Measurements from ENCODE around the gene BRD3.

BRD3 gene

GRCh38 chr9:134068744-134069479 is 1.1 kb upstream of the BRD3 start:
- H3K4me3 Mint-ChIP-seq, result peak overlapping the region; percentile 83 to 89 (median 86)
- no peak for TF ChIP-seq CTCF (IDR thresholded peaks at IDR 0.05; ENCODE audit: unreplicated experiment in 3 of 3)
- peaks cover 4% of the 10 kb centered on the region for H3K36me3 Mint-ChIP-seq (ENCODE audit: low read depth)
- peaks cover 12% of the 10 kb centered on the region for H3K9me3 Mint-ChIP-seq
- H3K4me1 Mint-ChIP-seq, result peaks cover 19% of the 10 kb centered on the region
- H3K27ac Mint-ChIP-seq, result peak overlapping the region; percentile 68 to 90 (median 75)
- peaks cover 27% of the 10 kb centered on the region for H3K27me3 Mint-ChIP-seq (ENCODE audit: low read depth)

GRCh38 chr9:134066913-134067851 is 644 bp downstream of the BRD3 start:
- peak overlapping the region; percentile 92 to 96 (median 94) for H3K4me3 Mint-ChIP-seq
- peaks cover 25% of the 10 kb centered on the region for H3K27me3 Mint-ChIP-seq (ENCODE audit: low read depth)
- H3K36me3 Mint-ChIP-seq (ENCODE audit: low read depth), result no peaks in the 10 kb centered on the region
- H3K9me3 Mint-ChIP-seq, result peaks cover 5% of the 10 kb centered on the region
- H3K4me1 Mint-ChIP-seq, result peaks cover 36% of the 10 kb centered on the region
- TF ChIP-seq CTCF (IDR thresholded peaks at IDR 0.05; ENCODE audit: unreplicated experiment in 3 of 3), result no peak
- H3K27ac Mint-ChIP-seq, result peak overlapping the region; percentile 92 to 98 (median 97)

GRCh38 chr9:134066526-134066912 is 1.3 kb downstream of the BRD3 start:
- Mint-ChIP-seq H3K27ac (peak overlapping the region; percentile 92 to 98 (median 97)), H3K9me3 (peaks cover 4% of the 10 kb centered on the region)

GRCh38 chr9:134065612-134066419 is 2.0 kb downstream of the BRD3 start:
- H3K4me1 Mint-ChIP-seq, result peaks cover 35% of the 10 kb centered on the region
- TF ChIP-seq CTCF (IDR thresholded peaks at IDR 0.05; ENCODE audit: unreplicated experiment in 3 of 3), result no peak
- H3K4me3 Mint-ChIP-seq, result peak overlapping the region; percentile 92 to 96 (median 94)
- H3K27ac Mint-ChIP-seq, result peak overlapping the region; percentile 92 to 98 (median 97)
- H3K9me3 Mint-ChIP-seq, result peaks cover 2% of the 10 kb centered on the region
- peaks cover 20% of the 10 kb centered on the region for H3K27me3 Mint-ChIP-seq (ENCODE audit: low read depth)
- no peaks in the 10 kb centered on the region for H3K36me3 Mint-ChIP-seq (ENCODE audit: low read depth)

More at GRCh38 chr9:134066526-134066912, 1.3 kb downstream of the BRD3 start:
- Mint-ChIP-seq H3K36me3 (ENCODE audit: low read depth) (no peaks in the 10 kb centered on the region), H3K4me3 (peak overlapping the region; percentile 92 to 96 (median 94)), H3K4me1 (peaks cover 37% of the 10 kb centered on the region), H3K27me3 (ENCODE audit: low read depth) (peaks cover 23% of the 10 kb centered on the region)
- TF ChIP-seq CTCF (IDR thresholded peaks at IDR 0.05; ENCODE audit: unreplicated experiment in 3 of 3), result no peak

GRCh38 chr9:134064711-134065110 is 3.1 kb downstream of the BRD3 start:
- no peak for TF ChIP-seq CTCF (IDR thresholded peaks at IDR 0.05; ENCODE audit: unreplicated experiment in 3 of 3)
- peaks cover 11% of the 10 kb centered on the region for H3K27me3 Mint-ChIP-seq (ENCODE audit: low read depth)
- H3K4me1 Mint-ChIP-seq, result peaks cover 41% of the 10 kb centered on the region
- H3K36me3 Mint-ChIP-seq (ENCODE audit: low read depth), result no peaks in the 10 kb centered on the region
- H3K9me3 Mint-ChIP-seq, result no peaks in the 10 kb centered on the region
- H3K4me3 Mint-ChIP-seq, result peak overlapping the region; percentile 92 to 96 (median 94)
- no peak overlapping the region for H3K27ac Mint-ChIP-seq

All from nephron (organoid).